Measurements from ENCODE around the gene PHAF1.
A peak's percentile ranks its signal among the peaks of the same experiment; 100 is the strongest.

PHAF1 gene

GRCh38 chr16:67162506-67163163, 52.9 kb downstream of the PHAF1 start:
- Histone ChIP-seq H3K27me3 (replicated peaks; ENCODE audit: control insufficient read depth, insufficient read depth, low read length, poor library complexity, severe bottlenecking) (peaks cover 38% of the 10 kb centered on the region), H3K4me1 (ENCODE audit: control insufficient read depth, insufficient read depth, low read length, poor library complexity, severe bottlenecking) (peaks cover 66% of the 10 kb centered on the region), H3K9me3 (ENCODE audit: control insufficient read depth, low read length) (no peaks in the 10 kb centered on the region), H3K4me3 (ENCODE audit: insufficient read depth, low read depth, low read length, poor library complexity, severe bottlenecking) (peak overlapping the region; percentile 44), H3K27ac (ENCODE audit: insufficient read depth, low read length, poor library complexity, severe bottlenecking) (no peak overlapping the region), H3K36me3 (ENCODE audit: control insufficient read depth, insufficient read depth, low read length) (no peaks in the 10 kb centered on the region)
- no peak for DNase-seq

DNA sequence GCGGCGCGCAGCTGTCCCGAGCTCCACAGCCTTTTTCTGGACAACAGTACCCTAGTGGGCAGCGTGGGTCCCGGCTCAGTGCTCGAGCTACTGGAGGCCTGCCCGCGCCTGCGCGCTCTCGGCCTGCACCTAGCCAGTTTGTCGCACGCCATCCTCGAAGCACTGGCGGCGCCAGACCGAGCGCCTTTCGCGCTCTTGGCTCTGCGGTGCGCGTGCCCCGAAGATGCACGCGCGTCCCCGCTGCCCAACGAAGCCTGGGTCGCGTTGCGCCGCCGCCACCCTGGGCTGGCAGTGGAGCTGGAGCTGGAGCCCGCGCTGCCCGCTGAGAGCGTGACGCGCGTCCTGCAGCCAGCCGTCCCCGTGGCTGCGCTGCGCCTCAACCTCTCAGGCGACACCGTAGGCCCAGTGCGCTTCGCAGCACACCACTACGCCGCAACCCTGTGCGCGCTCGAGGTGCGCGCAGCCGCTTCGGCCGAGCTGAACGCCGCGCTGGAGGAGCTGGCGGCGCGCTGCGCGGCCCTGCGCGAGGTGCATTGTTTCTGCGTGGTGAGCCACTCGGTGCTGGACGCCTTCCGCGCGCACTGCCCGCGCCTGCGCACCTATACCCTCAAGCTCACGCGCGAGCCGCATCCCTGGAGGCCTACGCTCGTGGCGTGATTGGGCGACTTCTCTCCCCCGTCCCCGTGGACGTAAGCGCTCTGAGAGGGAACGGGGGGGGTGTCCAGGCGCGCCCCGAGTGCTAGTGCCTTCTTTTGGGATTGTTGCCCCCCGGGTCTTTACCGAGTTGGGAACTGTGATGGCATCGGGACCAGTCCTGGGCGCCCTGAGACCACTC, 53.6 kb downstream of the PHAF1 start:
- H3K4me1 ChIP-seq (ENCODE audit: control insufficient read depth, insufficient read depth, low read length, poor library complexity, severe bottlenecking) = peaks cover 59% of the 10 kb centered on the region
- H3K27me3 ChIP-seq (replicated peaks; ENCODE audit: control insufficient read depth, insufficient read depth, low read length, poor library complexity, severe bottlenecking) = peaks cover 38% of the 10 kb centered on the region

DNA sequence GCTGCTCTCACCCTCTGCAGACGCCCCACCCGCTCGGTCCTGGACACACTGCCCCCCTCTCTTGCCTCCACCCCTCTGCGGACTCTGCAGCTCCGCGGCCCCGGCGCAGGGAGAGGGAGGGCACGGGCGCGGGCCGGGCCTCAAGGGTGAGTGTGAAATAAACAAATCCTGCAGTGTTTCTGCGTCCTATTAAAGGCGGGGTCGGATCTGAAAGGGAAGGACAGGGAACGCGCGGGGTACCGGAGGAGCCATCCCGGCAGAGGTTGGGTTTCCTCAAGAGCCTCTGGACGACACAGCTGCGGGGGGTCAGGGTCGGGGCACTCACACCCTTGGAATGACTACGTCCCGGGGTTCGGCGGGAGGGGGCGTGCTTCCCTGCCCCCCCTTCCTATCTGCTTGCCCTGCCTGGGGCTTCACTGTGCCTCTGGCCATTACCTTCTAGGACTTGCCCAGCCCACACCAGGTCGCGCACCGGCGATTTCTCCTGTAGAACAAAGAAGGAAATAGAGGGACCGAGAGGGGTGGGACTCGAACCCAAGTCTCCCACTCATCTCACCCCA, 54.3 kb downstream of the PHAF1 start:
- H3K27ac ChIP-seq (ENCODE audit: insufficient read depth, low read length, poor library complexity, severe bottlenecking) = no peak overlapping the region
- peaks cover 52% of the 10 kb centered on the region for H3K4me1 ChIP-seq (ENCODE audit: control insufficient read depth, insufficient read depth, low read length, poor library complexity, severe bottlenecking)
- H3K9me3 ChIP-seq (ENCODE audit: control insufficient read depth, low read length) = no peaks in the 10 kb centered on the region
- no peak for DNase-seq
- no peaks in the 10 kb centered on the region for H3K36me3 ChIP-seq (ENCODE audit: control insufficient read depth, insufficient read depth, low read length)
- peaks cover 38% of the 10 kb centered on the region for H3K27me3 ChIP-seq (replicated peaks; ENCODE audit: control insufficient read depth, insufficient read depth, low read length, poor library complexity, severe bottlenecking)
- peak overlapping the region; percentile 44 for H3K4me3 ChIP-seq (ENCODE audit: insufficient read depth, low read depth, low read length, poor library complexity, severe bottlenecking)

More for the DNA sequence above, 53.6 kb downstream of the PHAF1 start:
- Histone ChIP-seq H3K36me3 (ENCODE audit: control insufficient read depth, insufficient read depth, low read length) (no peaks in the 10 kb centered on the region), H3K27ac (ENCODE audit: insufficient read depth, low read length, poor library complexity, severe bottlenecking) (no peak overlapping the region), H3K4me3 (ENCODE audit: insufficient read depth, low read depth, low read length, poor library complexity, severe bottlenecking) (peak overlapping the region; percentile 44), H3K9me3 (ENCODE audit: control insufficient read depth, low read length) (no peaks in the 10 kb centered on the region)
- DNase-seq = no peak

DNA sequence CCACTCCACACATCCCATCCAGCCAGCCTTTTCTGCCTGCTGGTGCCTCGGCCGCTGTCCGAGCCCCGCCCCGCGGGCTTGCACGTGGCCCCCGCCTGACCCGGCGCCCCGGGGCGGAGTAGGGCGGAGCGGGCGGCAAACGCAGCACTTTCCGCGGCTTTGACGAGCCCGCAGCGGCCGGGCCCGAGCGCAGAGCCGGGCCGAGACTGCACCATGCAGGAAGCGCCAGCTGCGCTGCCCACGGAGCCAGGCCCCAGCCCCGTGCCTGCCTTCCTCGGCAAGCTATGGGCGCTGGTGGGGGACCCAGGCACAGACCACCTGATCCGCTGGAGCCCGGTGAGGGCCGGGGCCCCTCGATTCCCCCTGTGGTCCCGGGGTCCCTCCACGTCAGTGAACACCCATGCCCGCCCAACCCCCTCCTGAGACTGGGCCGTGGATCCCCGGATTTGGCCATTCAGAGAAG, 54.9 kb downstream of the PHAF1 start, which contains the start of gene HSF4:
Gene HSF4 (plus strand): TSS at position 147 of the 463 bp plus-strand sequence. CDS start 67 bp downstream, at position 214.
- H3K36me3 ChIP-seq (ENCODE audit: control insufficient read depth, insufficient read depth, low read length) = no peaks in the 10 kb centered on the region
- peaks cover 41% of the 10 kb centered on the region for H3K27me3 ChIP-seq (replicated peaks; ENCODE audit: control insufficient read depth, insufficient read depth, low read length, poor library complexity, severe bottlenecking)
- DNase-seq = no peak
- H3K4me3 ChIP-seq (ENCODE audit: insufficient read depth, low read depth, low read length, poor library complexity, severe bottlenecking) = peak within 1 kb of the TSS; percentile 44
- peaks cover 55% of the 10 kb centered on the region for H3K4me1 ChIP-seq (ENCODE audit: control insufficient read depth, insufficient read depth, low read length, poor library complexity, severe bottlenecking)
- H3K27ac ChIP-seq (ENCODE audit: insufficient read depth, low read length, poor library complexity, severe bottlenecking) = no peak within 1 kb of the TSS
- no peaks in the 10 kb centered on the region for H3K9me3 ChIP-seq (ENCODE audit: control insufficient read depth, low read length)

DNA sequence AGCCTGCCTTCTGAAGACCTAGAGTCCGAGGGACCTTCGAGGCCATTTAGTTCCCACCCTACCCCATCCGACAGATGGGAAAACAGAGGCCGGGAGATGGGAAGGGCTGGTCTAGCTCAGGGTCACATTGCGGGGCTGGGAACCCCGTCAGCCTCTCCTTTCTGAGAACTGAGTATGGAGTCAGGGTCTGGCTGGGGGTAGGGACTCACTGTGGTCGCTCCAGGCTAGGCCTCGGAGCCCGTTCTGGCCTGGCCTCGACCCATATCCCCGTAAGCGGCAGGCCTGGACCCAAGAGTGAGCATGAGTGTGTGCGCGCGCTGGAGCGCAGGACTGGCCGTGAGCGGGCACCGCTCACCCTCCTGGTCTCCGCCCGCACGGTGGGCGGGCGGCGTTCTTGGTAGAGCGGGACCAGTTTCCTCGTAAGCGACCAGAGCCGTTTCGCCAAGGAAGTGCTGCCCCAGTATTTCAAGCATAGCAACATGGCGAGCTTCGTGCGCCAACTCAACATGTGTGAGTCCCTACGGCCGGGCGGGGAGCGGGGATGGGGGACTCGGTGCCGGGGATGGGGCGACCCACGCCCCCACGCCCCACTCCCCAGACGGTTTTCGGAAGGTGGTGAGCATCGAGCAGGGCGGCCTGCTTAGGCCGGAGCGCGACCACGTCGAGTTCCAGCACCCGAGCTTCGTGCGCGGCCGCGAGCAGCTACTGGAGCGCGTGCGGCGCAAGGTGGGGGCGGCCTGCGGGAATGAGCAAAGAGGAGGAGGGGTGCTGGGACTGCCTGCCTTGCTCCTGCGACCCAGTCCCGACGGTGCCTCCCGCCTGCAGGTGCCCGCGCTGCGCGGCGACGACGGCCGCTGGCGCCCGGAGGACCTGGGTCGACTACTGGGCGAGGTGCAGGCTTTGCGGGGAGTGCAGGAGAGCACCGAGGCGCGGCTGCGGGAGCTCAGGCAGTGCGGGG, 55.7 kb downstream of the PHAF1 start:
- Histone ChIP-seq H3K4me1 (ENCODE audit: control insufficient read depth, insufficient read depth, low read length, poor library complexity, severe bottlenecking) (peaks cover 62% of the 10 kb centered on the region), H3K4me3 (ENCODE audit: insufficient read depth, low read depth, low read length, poor library complexity, severe bottlenecking) (no peak overlapping the region)
- DNase-seq = no peak

DNA sequence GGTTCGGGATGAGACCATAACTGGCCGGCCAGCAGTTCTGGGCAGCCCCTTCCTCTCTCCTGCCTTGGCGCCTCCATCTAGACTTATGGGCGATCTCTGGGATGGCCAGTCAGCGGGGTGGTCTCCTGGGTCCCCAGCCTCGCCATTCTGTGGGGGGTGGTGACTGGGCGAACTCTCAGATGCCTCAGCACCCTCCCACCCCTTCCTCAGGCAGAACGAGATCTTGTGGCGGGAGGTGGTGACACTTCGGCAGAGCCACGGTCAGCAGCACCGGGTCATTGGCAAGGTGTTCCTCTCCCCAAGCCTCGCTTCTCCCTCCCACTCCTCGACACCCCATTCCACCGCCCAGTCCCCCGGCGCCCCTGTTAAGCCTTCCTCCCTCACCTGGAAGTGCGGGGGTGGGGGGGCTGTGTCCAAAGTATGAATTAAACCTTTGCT, 56.4 kb downstream of the PHAF1 start:
- DNase-seq = no peak
- Histone ChIP-seq H3K27me3 (replicated peaks; ENCODE audit: control insufficient read depth, insufficient read depth, low read length, poor library complexity, severe bottlenecking) (peaks cover 44% of the 10 kb centered on the region), H3K27ac (ENCODE audit: insufficient read depth, low read length, poor library complexity, severe bottlenecking) (no peak overlapping the region), H3K4me1 (ENCODE audit: control insufficient read depth, insufficient read depth, low read length, poor library complexity, severe bottlenecking) (peaks cover 59% of the 10 kb centered on the region), H3K36me3 (ENCODE audit: control insufficient read depth, insufficient read depth, low read length) (no peaks in the 10 kb centered on the region), H3K4me3 (ENCODE audit: insufficient read depth, low read depth, low read length, poor library complexity, severe bottlenecking) (no peak overlapping the region), H3K9me3 (ENCODE audit: control insufficient read depth, low read length) (no peaks in the 10 kb centered on the region)

More for the DNA sequence above, 55.7 kb downstream of the PHAF1 start:
- Histone ChIP-seq H3K36me3 (ENCODE audit: control insufficient read depth, insufficient read depth, low read length) (no peaks in the 10 kb centered on the region), H3K27ac (ENCODE audit: insufficient read depth, low read length, poor library complexity, severe bottlenecking) (no peak overlapping the region), H3K9me3 (ENCODE audit: control insufficient read depth, low read length) (no peaks in the 10 kb centered on the region), H3K27me3 (replicated peaks; ENCODE audit: control insufficient read depth, insufficient read depth, low read length, poor library complexity, severe bottlenecking) (peaks cover 44% of the 10 kb centered on the region)

GRCh38 chr16:67166598-67167168, 56.9 kb downstream of the PHAF1 start:
- Histone ChIP-seq H3K9me3 (ENCODE audit: control insufficient read depth, low read length) (no peaks in the 10 kb centered on the region), H3K27me3 (replicated peaks; ENCODE audit: control insufficient read depth, insufficient read depth, low read length, poor library complexity, severe bottlenecking) (peaks cover 44% of the 10 kb centered on the region), H3K4me1 (ENCODE audit: control insufficient read depth, insufficient read depth, low read length, poor library complexity, severe bottlenecking) (peaks cover 54% of the 10 kb centered on the region), H3K27ac (ENCODE audit: insufficient read depth, low read length, poor library complexity, severe bottlenecking) (no peak overlapping the region), H3K4me3 (ENCODE audit: insufficient read depth, low read depth, low read length, poor library complexity, severe bottlenecking) (no peak overlapping the region), H3K36me3 (ENCODE audit: control insufficient read depth, insufficient read depth, low read length) (no peaks in the 10 kb centered on the region)
- DNase-seq = no peak

DNA sequence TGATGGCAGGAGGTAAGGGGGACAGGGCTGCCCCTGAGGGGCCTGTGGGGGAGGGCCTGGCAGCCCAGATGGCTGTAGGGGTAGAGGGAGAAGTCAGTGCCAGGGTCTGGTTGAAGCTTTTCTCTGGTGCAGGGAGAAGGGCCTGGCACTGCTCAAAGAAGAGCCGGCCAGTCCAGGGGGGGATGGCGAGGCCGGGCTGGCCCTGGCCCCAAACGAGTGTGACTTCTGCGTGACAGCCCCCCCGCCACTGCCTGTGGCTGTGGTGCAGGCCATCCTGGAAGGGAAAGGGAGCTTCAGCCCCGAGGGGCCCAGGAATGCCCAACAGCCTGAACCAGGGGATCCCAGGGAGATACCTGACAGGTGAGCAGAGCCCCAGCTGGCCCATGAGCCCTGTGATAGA, 57.8 kb downstream of the PHAF1 start:
- H3K9me3 ChIP-seq (ENCODE audit: control insufficient read depth, low read length) = no peaks in the 10 kb centered on the region
- H3K27ac ChIP-seq (ENCODE audit: insufficient read depth, low read length, poor library complexity, severe bottlenecking) = no peak overlapping the region
- DNase-seq = no peak
- H3K27me3 ChIP-seq (replicated peaks; ENCODE audit: control insufficient read depth, insufficient read depth, low read length, poor library complexity, severe bottlenecking) = peaks cover 44% of the 10 kb centered on the region
- no peaks in the 10 kb centered on the region for H3K36me3 ChIP-seq (ENCODE audit: control insufficient read depth, insufficient read depth, low read length)
- peaks cover 50% of the 10 kb centered on the region for H3K4me1 ChIP-seq (ENCODE audit: control insufficient read depth, insufficient read depth, low read length, poor library complexity, severe bottlenecking)
- H3K4me3 ChIP-seq (ENCODE audit: insufficient read depth, low read depth, low read length, poor library complexity, severe bottlenecking) = no peak overlapping the region

DNA sequence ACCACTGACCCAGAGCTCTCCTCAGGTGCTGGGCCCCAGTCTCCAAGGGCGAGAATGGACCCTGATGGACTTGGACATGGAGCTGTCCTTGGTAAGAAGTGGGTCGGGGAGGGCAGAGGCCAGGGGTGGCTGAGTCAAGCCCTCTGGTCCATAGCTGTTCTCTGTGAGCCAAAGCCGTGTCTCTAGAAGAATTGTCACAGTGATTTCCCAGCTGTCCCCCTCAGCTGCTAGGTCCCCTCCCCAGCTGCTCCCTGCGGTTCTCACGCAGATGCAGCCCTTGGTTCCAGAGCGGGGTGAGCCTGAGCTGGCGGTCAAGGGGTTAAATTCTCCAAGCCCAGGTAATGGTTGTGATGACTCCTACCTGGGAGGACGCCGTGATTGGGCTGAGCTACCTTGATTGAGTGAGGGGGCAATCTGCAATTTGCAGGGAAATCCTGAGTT, 59.3 kb downstream of the PHAF1 start:
- Histone ChIP-seq H3K27me3 (replicated peaks; ENCODE audit: control insufficient read depth, insufficient read depth, low read length, poor library complexity, severe bottlenecking) (peaks cover 38% of the 10 kb centered on the region), H3K4me1 (ENCODE audit: control insufficient read depth, insufficient read depth, low read length, poor library complexity, severe bottlenecking) (peaks cover 46% of the 10 kb centered on the region)

More for the DNA sequence above, 59.3 kb downstream of the PHAF1 start:
- H3K36me3 ChIP-seq (ENCODE audit: control insufficient read depth, insufficient read depth, low read length) = no peaks in the 10 kb centered on the region
- no peak for DNase-seq
- H3K27ac ChIP-seq (ENCODE audit: insufficient read depth, low read length, poor library complexity, severe bottlenecking) = no peak overlapping the region
- no peak overlapping the region for H3K4me3 ChIP-seq (ENCODE audit: insufficient read depth, low read depth, low read length, poor library complexity, severe bottlenecking)
- H3K9me3 ChIP-seq (ENCODE audit: control insufficient read depth, low read length) = no peaks in the 10 kb centered on the region
